Left ventricle myocardium inferior (tissue), 1 donor: ENCODE results near the gene POLR3E. TPM values are rescaled to one million over a fixed set of nuclear protein-coding genes. Genes with fewer than 3 reads are reported as not detected.

Experiments used
- DNase-seq: peaks from one replicate; pipeline ENCODE4 v3.0.0-alpha.2; 2020
- H3K27ac ChIP-seq: fragments of 200-600 bp; replicated peaks from 2 replicates; pipeline ENCODE4 v1.8.0; 2021
- H3K27me3 ChIP-seq: fragments of 200-600 bp; 2 replicates; pipeline ENCODE4 v1.8.0; 2021; ENCODE audit warnings: low read depth
- H3K36me3 ChIP-seq: fragments of 200-600 bp; 2 replicates; pipeline ENCODE4 v1.8.0; 2021
- H3K4me1 ChIP-seq: fragments of 200-600 bp; 2 replicates; pipeline ENCODE4 v1.8.0; 2021
- H3K4me3 ChIP-seq: fragments of 200-600 bp; 2 replicates; pipeline ENCODE4 v1.8.0; 2021; ENCODE audit warnings: mild to moderate bottlenecking, moderate library complexity
- H3K9me3 ChIP-seq: fragments of 200-600 bp; replicated peaks from 2 replicates; pipeline ENCODE4 v1.8.0; 2021
- CTCF ChIP-seq: fragments of 200-600 bp; IDR thresholded peaks from 2 replicates; pipeline ENCODE4 v1.8.0; 2021; ENCODE audit warnings: antibody characterized with exemption, mild to moderate bottlenecking, borderline replicate concordance
- intact Hi-C: fragments of 100-400 bp; cut with micrococcal nuclease; formaldehyde crosslinking; loops from one replicate; pipeline ENCODE4 v1.11.0; 2022
- total RNA-seq: library from RNA; stranded (reverse); fragmentation: NEBNext Ultra II Directional; extraction: Animal tissue kit (Norgen Biotek cat#: 25700); gene quantifications from one replicate; pipeline ENCODE4 v1.2.1, GENCODE V29; 2021
- donor health status: DM: no; HTN: yes; CAD: no; lungs with severe emphysema.

POLR3E gene
- total RNA-seq, 1 donor from 2014 or later: 38.4 TPM

- no peak overlapping the region for H3K27ac ChIP-seq
- no peaks in the 10 kb centered on the region for H3K4me1 ChIP-seq
- no peak for TF ChIP-seq CTCF
- no peak overlapping the region for H3K4me3 ChIP-seq
- intact Hi-C loops: no loop called here
- DNase-seq: no peak
- H3K27me3 ChIP-seq: no peaks in the 10 kb centered on the region
- H3K36me3 ChIP-seq: peaks cover 87% of the 10 kb centered on the region
- no peaks in the 10 kb centered on the region for H3K9me3 ChIP-seq
Measured at GRCh38 chr16:22308824-22309520, 11.8 kb downstream of the POLR3E start.

- no peak for TF ChIP-seq CTCF
- no peak for DNase-seq
- H3K27me3 ChIP-seq: no peaks in the 10 kb centered on the region
- H3K27ac ChIP-seq: no peak overlapping the region
- no peak overlapping the region for H3K4me3 ChIP-seq
- H3K4me1 ChIP-seq: no peaks in the 10 kb centered on the region
- H3K9me3 ChIP-seq: no peaks in the 10 kb centered on the region
- H3K36me3 ChIP-seq: peaks cover 97% of the 10 kb centered on the region
- intact Hi-C loops: no loop called here
Measured at GRCh38 chr16:22311520-22311919, 14.3 kb downstream of the POLR3E start.

- Histone ChIP-seq H3K4me3 (no peak overlapping the region), H3K27me3 (no peaks in the 10 kb centered on the region), H3K9me3 (no peaks in the 10 kb centered on the region), H3K36me3 (peaks cover 97% of the 10 kb centered on the region), H3K27ac (no peak overlapping the region), H3K4me1 (no peaks in the 10 kb centered on the region)
- intact Hi-C loops: no loop called here
- TF ChIP-seq CTCF: no peak
- no peak for DNase-seq
Measured at GRCh38 chr16:22312897-22313781, 15.9 kb downstream of the POLR3E start.

GRCh38 chr16:22313876-22314470 lies 16.8 kb downstream of the POLR3E start:
- H3K36me3 ChIP-seq: peaks cover 97% of the 10 kb centered on the region
- H3K4me3 ChIP-seq: no peak overlapping the region
- intact Hi-C loops: no loop called here
- TF ChIP-seq CTCF: no peak
- no peaks in the 10 kb centered on the region for H3K27me3 ChIP-seq
- no peaks in the 10 kb centered on the region for H3K9me3 ChIP-seq
- no peaks in the 10 kb centered on the region for H3K4me1 ChIP-seq
- no peak overlapping the region for H3K27ac ChIP-seq
- DNase-seq: no peak

- no peak for TF ChIP-seq CTCF
- Histone ChIP-seq H3K27ac (no peak overlapping the region), H3K36me3 (peaks cover 97% of the 10 kb centered on the region), H3K4me3 (no peak overlapping the region), H3K27me3 (no peaks in the 10 kb centered on the region), H3K4me1 (no peaks in the 10 kb centered on the region), H3K9me3 (no peaks in the 10 kb centered on the region)
- intact Hi-C loops: no loop called here
- DNase-seq: no peak
Measured at GRCh38 chr16:22314661-22315626, 17.7 kb downstream of the POLR3E start.
